HCT116 (cell line): ENCODE data around the gene DNAJC25. TPM values are rescaled to one million over a fixed set of nuclear protein-coding genes. Genes with fewer than 3 reads are reported as not detected.

Source experiments
- ATAC-seq: fragments of 200-7000 bp; cut with Tn5 transposase; 2 replicates; pipeline ENCODE4 v1.9.1; 2020; ENCODE audit warnings: mild to moderate bottlenecking, moderate library complexity
- BruUV-seq: library from RNA; stranded (reverse); fragments of 400-500 nt; replicated peaks from 2 replicates; lab custom pipeline; 2021; lab: Mats Ljungman, UMichigan
- CTCF ChIA-PET: fragments of 300-600 bp; sonication (Branson Sonifier 250); formaldehyde crosslinking; loops from one replicate; lab custom pipeline; 2021; ENCODE audit warnings: antibody characterized with exemption; lab: Charles Lee
- POLR2A ChIA-PET: fragments of 300-600, 350-600 bp; sonication (Branson Sonifier 250); formaldehyde crosslinking; loops from one replicate; lab custom pipeline; 2021; ENCODE audit warnings: antibody characterized with exemption; lab: Charles Lee
- RAD21 ChIA-PET, 2 experiments: fragments of 300-600 bp; sonication (Branson Sonifier 250); formaldehyde crosslinking; loops; one replicate each; lab custom pipeline; 2023; ENCODE audit warnings: low total read pairs in 2 of 2; ENCODE audit not compliant: uncharacterized antibody in 2 of 2, unreplicated experiment in 2 of 2, low non-redundant PET in 1 of 2; lab: Charles Lee
- DNase-seq: peaks from one replicate; pipeline ENCODE4 v3.0.0-alpha.2; 2010; ENCODE audit warnings: low read depth, low spot score
- H2AFZ ChIP-seq: fragments of 200-600 bp; shearing (Covaris generic), sonication (generic); 2 replicates; pipeline ENCODE4 v1.6.1; 2017; ENCODE audit warnings: low read depth, mixed run types, mixed read lengths, antibody characterized with exemption, low read length; ENCODE audit not compliant: poor library complexity, severe bottlenecking
- H3K27ac ChIP-seq: 2 replicates; pipeline ENCODE4 v1.5.1; 2012; ENCODE audit warnings: low read depth, low read length
- H3K27me3 ChIP-seq: fragments of 200-600 bp; sonication (generic); 2 replicates; pipeline ENCODE4 v1.6.1; 2016; ENCODE audit warnings: mixed run types, low read length, mixed read lengths; ENCODE audit not compliant: insufficient read depth
- H3K36me3 ChIP-seq, 2 experiments: fragments of 200-500 bp in 1 of 2; fragments of 200-600 bp in 1 of 2; sonication (Bioruptor generic) in 1 of 2; sonication (generic) in 1 of 2; 2 replicates each; pipeline versions ENCODE4 v1.5.1 to v1.6.1; 2014 to 2016; ENCODE audit warnings: low read length in 2 of 2, inconsistent platforms in 1 of 2, mixed read lengths in 1 of 2, mixed run types in 1 of 2; ENCODE audit not compliant: insufficient read depth in 2 of 2, control insufficient read depth in 1 of 2
- H3K4me1 ChIP-seq, 2 experiments: fragments of 200-600 bp in 1 of 2; sonication (generic) in 1 of 2; 2 replicates each; pipeline versions ENCODE4 v1.5.1 to v1.6.1; 2012 to 2017; ENCODE audit warnings: low read length in 2 of 2, inconsistent platforms in 1 of 2, mild to moderate bottlenecking in 1 of 2, mixed read lengths in 1 of 2, mixed run types in 1 of 2, moderate library complexity in 1 of 2; ENCODE audit not compliant: insufficient read depth in 2 of 2, control insufficient read depth in 1 of 2
- H3K4me2 ChIP-seq: fragments of 200-600 bp; sonication (generic); 2 replicates; pipeline ENCODE4 v1.6.1; 2017; ENCODE audit warnings: mixed run types, low read length, mixed read lengths
- H3K4me3 ChIP-seq, 2 experiments: fragments of 200-600 bp in 1 of 2; sonication (generic) in 1 of 2; replicated peaks in 1 of 2; 2 replicates each; pipeline ENCODE4 v1.5.1; 2011 to 2016; ENCODE audit warnings: low read length in 2 of 2, control low read depth in 1 of 2, low read depth in 1 of 2, mild to moderate bottlenecking in 1 of 2, mixed read lengths in 1 of 2, mixed run types in 1 of 2
- H3K79me2 ChIP-seq: fragments of 200-600 bp; sonication (generic); 2 replicates; pipeline ENCODE4 v1.6.1; 2017; ENCODE audit warnings: mild to moderate bottlenecking, mixed run types, low read length, moderate library complexity, mixed read lengths; ENCODE audit not compliant: insufficient read depth
- H3K9ac ChIP-seq: fragments of 200-600 bp; sonication (generic); 2 replicates; pipeline ENCODE4 v1.6.1; 2016; ENCODE audit warnings: low read length, mixed read lengths
- H3K9me2 ChIP-seq: fragments of 200-600 bp; sonication (generic), shearing (Covaris generic); 2 replicates; pipeline ENCODE4 v1.6.1; 2017; ENCODE audit warnings: mixed run types, mild to moderate bottlenecking, moderate library complexity; ENCODE audit not compliant: insufficient read depth
- H3K9me3 ChIP-seq, 2 experiments: fragments of 200-500 bp in 1 of 2; fragments of 200-600 bp in 1 of 2; sonication (Bioruptor generic) in 1 of 2; sonication (generic) in 1 of 2; 2 replicates each; pipeline ENCODE4 v1.6.1; 2014 to 2017; ENCODE audit warnings: low read length in 2 of 2, mixed read lengths in 2 of 2, inconsistent platforms in 1 of 2, low read depth in 1 of 2, mild to moderate bottlenecking in 1 of 2, mixed run types in 1 of 2, moderate library complexity in 1 of 2; ENCODE audit not compliant: control insufficient read depth in 1 of 2, insufficient read depth in 1 of 2
- H4K20me1 ChIP-seq: fragments of 200-600 bp; sonication (generic), shearing (Covaris generic); 2 replicates; pipeline ENCODE4 v1.6.1; 2017; ENCODE audit warnings: mixed run types, mild to moderate bottlenecking, moderate library complexity; ENCODE audit not compliant: insufficient read depth
- ATF3 ChIP-seq: IDR thresholded peaks from 2 replicates; pipeline ENCODE4 v1.6.1; 2012
- CBX3 ChIP-seq: IDR thresholded peaks from 2 replicates; pipeline ENCODE4 v1.6.1; 2012; ENCODE audit warnings: low read depth
- CTCF ChIP-seq, 3 experiments: fragments of 200-600 bp in 1 of 3; sonication (generic) in 1 of 3; IDR thresholded peaks in 2 of 3; conservative IDR thresholded peaks in 1 of 3; 2 replicates each; pipeline ENCODE4 v1.5.1; 2012 to 2017; ENCODE audit warnings: low read depth in 2 of 3, low read length in 2 of 3, antibody characterized with exemption in 1 of 3, borderline replicate concordance in 1 of 3, control low read depth in 1 of 3, mild to moderate bottlenecking in 1 of 3, mixed read lengths in 1 of 3, mixed run types in 1 of 3, moderate library complexity in 1 of 3; ENCODE audit not compliant: insufficient read depth in 1 of 3
- EGR1 ChIP-seq: IDR thresholded peaks from 2 replicates; pipeline ENCODE4 v1.6.1; 2012; ENCODE audit warnings: low read depth
- EZH2 ChIP-seq: fragments of 200-600 bp; sonication (generic); IDR thresholded peaks from 2 replicates; pipeline ENCODE4 v1.6.1; 2017; ENCODE audit warnings: antibody characterized with exemption, mixed run types
- FOSL1 ChIP-seq: IDR thresholded peaks from 2 replicates; pipeline ENCODE4 v1.6.1; 2012; ENCODE audit warnings: low read depth
- MAX ChIP-seq: IDR thresholded peaks from 2 replicates; pipeline ENCODE4 v1.6.1; 2012
- POLR2AphosphoS5 ChIP-seq: IDR thresholded peaks from 2 replicates; pipeline ENCODE4 v1.6.1; 2011; ENCODE audit warnings: mild to moderate bottlenecking, low read depth, low read length, moderate library complexity
- RAD21 ChIP-seq: IDR thresholded peaks from 2 replicates; pipeline ENCODE4 v1.6.1; 2012; ENCODE audit warnings: low read depth, mild to moderate bottlenecking
- REST ChIP-seq: IDR thresholded peaks from 2 replicates; pipeline ENCODE4 v1.6.1; 2012; ENCODE audit warnings: low read depth
- ZFX ChIP-seq: fragments of 450-650 bp; IDR thresholded peaks from 2 replicates; pipeline ENCODE4 v1.6.1; 2017
- intact Hi-C: fragments of 100-400 bp; cut with micrococcal nuclease; formaldehyde crosslinking; loops from 2 replicates; pipeline ENCODE4 v1.10.0; 2022
- total RNA-seq: library from RNA; stranded (reverse); gene quantifications from one replicate; pipeline ENCODE4 v1.2.1, GENCODE V29; 2021; ENCODE audit not compliant: unreplicated experiment

DNAJC25 gene
- total RNA-seq, 1 experiment from 2014 or later, result 7.1 TPM

- TF ChIP-seq CBX3 (peak; percentile 99), RAD21 (no peak)
These were observed 245 bp upstream of the DNAJC25 start (continued) for GRCh38 chr9:111630964-111631213.

- peak overlapping the region; percentile 81 for H3K27ac ChIP-seq
- ChIA-PET CTCF (no interaction called here), POLR2A (interaction anchor here (0.5 to 1.7 kb wide), 3 partner anchors 10 to 34 kb away, joined by 3 to 8 read pairs (median 3); partner anchors contain the start of gene GNG10), RAD21 (no interaction called here)
- peak overlapping the region; percentile 93 for H3K9ac ChIP-seq
- DNase-seq (no peak), ATAC-seq (no peak)
- peak overlapping the region; percentile 75 for H3K4me2 ChIP-seq
- BruUV-seq, result no TSS peak
- H2AFZ ChIP-seq, result no peak overlapping the region
- intact Hi-C loops, result loop anchor here (5.0 to 10.0 kb wide), 2 partner anchors 443 to 700 kb away; partner anchors contain the start of gene PTBP3
- H3K9me3 ChIP-seq, result no peaks in the 10 kb centered on the region
- peaks cover 2 to 17% of the 10 kb centered on the region in 2 experiments; a peak in 2 of 4 replicates for H3K4me1 ChIP-seq
- peaks cover 13% of the 10 kb centered on the region; the same call in 1 of the 2 replicates for H4K20me1 ChIP-seq
- 0 out of 4 replicates have a peak, but pooled peaks cover 0 to 11% of the 10 kb centered on the region in 2 experiments for H3K36me3 ChIP-seq
- no peaks in the 10 kb centered on the region for H3K9me2 ChIP-seq
- TF ChIP-seq ZFX (no peak), CTCF (IDR thresholded peaks at IDR 0.05 in 2 of 3, conservative IDR thresholded peaks at IDR 0.05 in 1 of 3; ENCODE audit: borderline replicate concordance in 1 of 3, insufficient read depth in 1 of 3, low read depth in 2 of 3, low read length in 2 of 3) (no peak), EZH2 (no peak), REST (no peak), MAX (no peak), ATF3 (no peak), FOSL1 (no peak), POLR2AphosphoS5 (no peak), EGR1 (no peak)
- H3K4me3 ChIP-seq, result peak overlapping the region; percentile 93
- H3K79me2 ChIP-seq, result peaks cover 58% of the 10 kb centered on the region
- no peaks in the 10 kb centered on the region for H3K27me3 ChIP-seq
These were observed 926 bp downstream of the DNAJC25 start for GRCh38 chr9:111632060-111632459.
